ENCODE data around the gene CDH11.

CDH11 gene

DNA sequence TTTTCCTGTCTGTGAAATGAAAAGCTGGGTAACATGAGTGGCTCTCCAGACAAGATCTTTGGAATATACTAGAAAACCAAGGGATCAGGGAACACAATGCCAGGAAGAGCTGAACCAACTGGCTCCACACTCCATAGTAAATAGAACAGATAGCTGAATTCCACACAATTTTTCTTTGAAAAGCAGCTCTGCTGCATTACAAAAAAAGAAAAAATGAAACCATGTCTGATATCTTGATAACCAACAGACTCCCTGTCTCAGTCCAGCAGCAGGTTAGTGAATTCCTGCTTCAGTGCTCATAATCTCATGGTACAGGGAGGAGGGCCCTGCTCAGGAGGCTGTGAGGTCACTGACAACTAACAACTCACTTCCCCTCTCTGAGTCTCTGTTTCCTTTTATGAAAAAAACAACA lies 97.1 kb downstream of the CDH11 start:
- DNase-seq (ENCODE audit: low read depth) = no peak

DNA sequence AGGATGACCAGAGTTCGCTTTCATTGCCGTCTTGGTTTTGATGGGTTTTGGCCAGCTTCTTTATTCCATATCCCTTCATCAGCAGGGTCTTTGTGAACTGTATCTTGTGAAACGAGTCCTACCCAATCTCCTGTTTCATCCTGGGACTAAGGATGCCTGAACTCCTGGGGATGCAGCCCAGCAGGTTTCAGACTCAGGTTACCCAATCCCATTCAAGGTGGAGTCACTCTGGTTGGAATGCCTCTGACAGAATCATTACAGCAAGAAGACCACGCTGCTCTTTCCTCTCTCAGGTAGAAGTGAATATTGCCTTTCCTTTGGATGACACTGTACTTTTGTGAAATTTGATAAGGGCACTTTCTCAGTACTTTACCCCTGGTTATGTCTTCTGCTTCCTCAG lies 98.1 kb downstream of the CDH11 start:
- DNase-seq (ENCODE audit: low read depth) = no peak

DNA sequence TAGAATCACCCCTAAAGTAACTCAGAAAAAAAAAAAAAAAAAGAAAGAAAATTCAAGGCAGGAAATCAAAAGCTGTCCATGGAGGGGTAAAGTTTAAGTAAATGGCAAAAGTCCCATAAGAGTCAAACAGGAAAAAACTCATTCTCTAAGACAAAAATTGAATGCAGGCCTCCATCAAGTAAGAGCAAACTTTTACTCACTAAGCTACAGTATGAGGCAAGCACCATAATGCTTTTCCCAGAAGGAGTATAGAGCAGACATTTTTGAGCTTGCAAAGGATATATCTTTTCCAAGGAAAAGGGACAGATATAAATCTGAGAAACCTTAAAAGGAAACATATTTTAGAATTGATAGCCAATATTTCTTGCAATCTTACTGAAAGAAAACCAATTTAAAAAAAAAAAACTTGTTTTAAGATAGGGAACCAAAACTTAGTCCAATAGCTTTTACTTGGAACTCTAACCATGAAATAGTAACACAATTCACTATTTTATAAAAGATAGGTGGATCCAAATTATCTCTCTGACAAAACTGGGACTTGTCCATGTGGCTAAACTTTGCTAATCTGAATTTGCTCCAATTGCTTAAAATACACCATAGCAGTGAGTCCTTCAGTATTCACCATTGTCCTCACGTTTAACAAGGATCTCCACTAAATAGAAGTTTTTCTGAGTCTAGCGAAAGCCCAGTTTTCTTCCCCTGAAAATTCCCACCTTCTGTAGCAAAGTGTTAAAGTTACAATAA lies 99.8 kb downstream of the CDH11 start:
- no peak for DNase-seq (ENCODE audit: low read depth)

DNA sequence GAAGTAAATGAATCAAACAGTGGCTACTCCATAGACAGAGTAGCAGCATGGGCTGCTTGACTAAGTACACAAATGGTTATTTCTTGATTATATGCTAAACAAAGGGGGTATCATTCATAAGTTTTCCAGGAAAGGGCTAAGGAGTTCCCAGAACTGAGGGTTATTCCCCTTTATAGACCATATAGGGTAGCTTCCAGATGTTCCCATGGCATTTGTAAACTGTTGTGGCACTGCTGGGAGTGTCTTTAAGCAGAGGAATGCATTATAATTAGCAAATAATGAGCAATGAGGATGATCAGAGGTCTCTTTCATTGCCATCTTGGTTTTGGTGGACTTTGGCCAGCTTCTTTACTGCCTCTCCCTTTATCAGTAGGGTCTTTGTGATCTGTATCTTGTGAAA lies 105.1 kb downstream of the CDH11 start:
- DNase-seq (ENCODE audit: low read depth) = no peak

DNA sequence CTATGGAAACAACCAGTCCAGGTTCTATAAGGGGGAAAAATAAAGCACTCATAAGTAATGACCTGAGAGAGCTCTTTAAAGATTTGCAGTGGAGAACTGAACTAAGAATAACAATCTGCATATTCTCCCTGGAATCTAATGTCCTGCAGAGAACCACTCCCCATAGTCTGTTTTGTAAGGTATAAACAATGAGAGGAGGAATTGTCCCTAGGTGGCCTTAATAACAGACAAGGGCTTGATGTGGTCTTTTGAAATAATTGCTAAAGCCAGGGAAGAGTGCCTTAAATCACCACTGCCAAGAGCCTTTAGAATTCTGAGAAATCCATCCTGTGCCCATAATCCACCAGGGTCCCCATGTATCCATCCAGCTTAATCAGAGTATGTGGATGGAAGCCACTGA lies 106.3 kb downstream of the CDH11 start:
- DNase-seq (ENCODE audit: low read depth) = no peak

DNA sequence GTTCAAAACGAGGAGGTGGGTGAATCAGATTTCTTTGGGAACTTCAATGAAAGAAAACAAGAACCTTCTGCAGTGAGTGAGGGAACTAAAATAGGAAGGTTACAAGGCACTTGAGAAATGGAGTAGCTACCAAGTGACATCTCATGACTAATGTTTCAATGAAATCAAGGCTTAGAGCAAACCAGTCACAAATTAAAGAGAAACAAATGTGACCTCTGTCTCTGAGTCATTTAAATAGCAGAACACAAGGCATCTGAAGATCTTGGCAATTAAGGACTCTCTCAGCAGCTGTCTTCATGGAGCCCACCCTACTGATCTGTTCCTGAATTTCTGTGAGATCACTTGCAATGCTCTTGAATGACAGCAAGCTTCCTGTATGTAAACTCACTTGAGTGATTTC lies 109.5 kb downstream of the CDH11 start:
- DNase-seq (ENCODE audit: low read depth) = no peak

DNA sequence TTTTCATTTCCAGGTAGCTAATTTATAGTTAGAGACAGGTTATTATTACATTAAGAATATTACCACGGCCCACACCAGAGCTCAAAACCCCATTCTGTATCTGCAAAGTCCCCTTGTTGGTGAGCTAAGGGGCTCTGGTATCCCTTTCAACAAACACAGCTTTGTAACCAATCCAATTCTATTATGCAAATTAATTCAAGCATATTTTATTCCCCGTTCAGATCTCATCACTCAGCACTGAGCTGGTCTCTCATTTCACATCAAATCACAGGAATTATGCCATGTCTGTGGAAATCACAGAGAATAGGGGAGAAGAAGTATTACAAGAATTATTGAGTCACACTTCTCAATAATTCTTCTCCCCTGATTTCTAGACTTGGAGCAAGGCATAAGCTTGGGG lies 111.7 kb downstream of the CDH11 start:
- DNase-seq (ENCODE audit: low read depth) = no peak

DNA sequence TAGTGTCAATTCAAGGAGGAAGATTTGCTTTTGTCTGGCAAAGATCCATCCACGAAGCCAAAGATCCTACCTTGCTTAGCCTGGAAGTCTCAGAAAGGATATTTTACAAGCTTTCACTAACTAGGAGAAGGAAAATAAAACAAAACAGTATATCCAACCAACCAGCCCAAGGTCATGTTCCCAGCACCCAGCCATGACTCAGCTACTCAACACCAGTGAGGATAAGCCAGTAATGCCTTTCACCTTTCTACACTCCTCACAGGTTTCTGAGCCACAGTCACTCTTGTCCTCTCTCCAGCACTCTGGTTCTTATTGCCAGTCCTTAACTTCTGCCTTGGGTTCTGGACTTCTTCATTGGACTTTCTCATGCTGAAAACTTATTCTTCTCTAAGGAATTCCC lies 116.2 kb downstream of the CDH11 start:
- DNase-seq (ENCODE audit: low read depth) = no peak

DNA sequence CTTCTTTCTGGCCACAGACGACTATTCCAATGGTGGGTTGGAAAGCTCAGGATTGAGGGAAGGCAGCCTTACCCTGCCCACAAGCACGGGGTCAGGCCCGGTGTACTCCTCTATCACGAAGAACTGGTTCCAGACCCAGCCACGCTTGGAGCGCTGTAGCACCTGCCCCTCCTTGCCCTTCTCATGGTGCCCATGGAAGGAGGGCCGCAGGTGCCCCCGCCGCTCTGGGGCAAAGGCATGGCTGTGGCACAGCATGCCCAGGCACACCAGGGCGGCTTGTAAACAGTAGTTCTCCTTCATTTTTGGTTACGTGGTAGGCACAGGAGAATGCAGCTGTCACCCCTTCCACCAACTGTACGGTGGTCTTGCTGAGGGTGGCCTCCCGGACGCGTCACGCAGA lies 117.3 kb downstream of the CDH11 start:
- DNase-seq (ENCODE audit: low read depth) = no peak

DNA sequence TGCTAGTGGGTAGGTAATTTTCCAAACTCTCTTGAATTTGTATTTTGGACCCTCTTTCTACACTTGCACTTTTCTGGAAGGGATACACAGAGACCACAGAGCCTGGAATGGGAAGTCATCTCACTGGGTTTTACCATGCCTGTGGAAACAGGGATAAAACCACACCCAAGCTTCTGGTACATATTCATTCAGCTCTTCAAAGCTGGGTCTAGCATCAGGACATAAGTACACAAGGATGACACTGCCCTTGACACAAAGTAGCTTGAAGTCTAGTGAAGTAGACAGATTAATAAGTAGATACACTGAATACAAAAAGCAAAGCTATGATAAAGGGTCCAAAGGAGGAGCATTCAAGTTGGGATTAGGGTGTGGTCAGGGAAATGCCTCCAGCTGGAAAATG lies 118.2 kb downstream of the CDH11 start:
- no peak for DNase-seq (ENCODE audit: low read depth)

DNA sequence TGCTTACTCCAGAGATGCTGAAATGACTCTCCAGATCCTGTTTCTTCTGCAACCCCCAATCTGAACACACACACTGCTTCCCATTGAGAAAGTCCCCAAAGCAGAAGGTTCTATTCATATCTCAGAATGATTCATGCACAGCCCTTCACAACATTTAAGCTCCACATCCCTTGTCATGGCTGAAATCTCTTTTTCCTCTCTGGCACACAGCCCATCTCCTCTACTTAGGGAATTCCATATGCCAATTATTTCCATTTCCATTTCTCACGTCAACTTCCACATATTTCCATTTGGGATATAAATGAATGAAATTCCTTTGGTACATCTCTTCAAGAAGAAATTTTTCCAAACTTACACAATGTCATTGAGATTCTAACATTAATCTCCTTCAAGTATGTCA lies 119.6 kb downstream of the CDH11 start:
- DNase-seq (ENCODE audit: low read depth) = peak; percentile 12

DNA sequence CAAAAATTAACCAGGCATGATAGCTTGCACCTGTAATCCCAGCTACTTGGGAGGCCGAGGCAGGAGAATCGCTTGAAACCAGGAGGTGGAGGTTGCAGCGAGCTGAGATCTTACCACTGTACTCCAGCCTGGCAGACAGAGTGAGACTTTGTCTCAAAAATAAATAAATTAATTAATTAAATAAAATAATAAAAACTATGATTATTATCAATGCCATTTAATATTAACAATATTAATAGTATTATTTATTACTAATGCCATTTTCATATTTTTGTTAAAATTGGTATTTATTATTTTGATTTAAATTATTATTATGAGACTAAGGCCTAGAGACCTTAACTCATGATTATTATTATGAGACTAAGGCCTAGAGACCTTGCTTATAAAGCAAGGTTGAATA lies 121.2 kb downstream of the CDH11 start:
- DNase-seq (ENCODE audit: low read depth) = no peak

DNA sequence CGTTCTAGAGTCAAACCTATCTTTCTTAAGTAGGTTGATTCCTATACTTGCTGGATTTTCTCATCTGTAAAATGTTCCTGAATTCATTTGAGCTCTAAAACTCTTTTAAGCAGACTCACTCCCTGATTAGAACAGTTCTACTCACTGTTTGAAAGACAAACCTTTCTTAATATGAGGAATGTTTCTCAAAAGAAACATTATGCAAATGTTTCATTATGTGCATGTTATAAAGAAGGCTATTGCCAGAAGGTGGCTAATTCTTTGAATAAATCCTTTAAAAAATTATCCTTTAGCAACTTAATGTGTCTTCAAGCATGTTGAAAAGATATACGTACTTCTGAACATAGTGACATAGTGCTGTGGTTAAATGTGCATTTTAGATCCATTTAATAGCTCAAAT lies 124.1 kb downstream of the CDH11 start:
- no peak for DNase-seq (ENCODE audit: low read depth)

DNA sequence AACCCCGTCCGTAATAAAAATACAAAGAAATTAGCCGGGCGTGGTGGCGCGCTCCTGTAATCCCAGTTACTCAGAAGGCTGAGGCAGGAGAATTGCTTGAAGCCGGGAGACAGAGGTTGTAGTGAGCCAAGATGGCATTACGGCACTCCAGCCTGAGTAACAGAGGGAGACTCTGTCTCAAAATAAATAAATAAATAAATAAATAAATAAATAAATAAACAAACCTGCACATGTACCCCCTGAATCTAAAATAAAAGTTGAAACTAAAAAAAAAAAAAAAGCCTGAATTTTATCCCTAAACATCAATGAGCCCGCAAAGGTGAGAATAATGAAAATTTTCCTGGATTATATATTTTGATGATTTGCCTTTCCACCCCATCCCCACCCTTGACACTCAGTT lies 124.7 kb downstream of the CDH11 start:
- DNase-seq (ENCODE audit: low read depth) = no peak

DNA sequence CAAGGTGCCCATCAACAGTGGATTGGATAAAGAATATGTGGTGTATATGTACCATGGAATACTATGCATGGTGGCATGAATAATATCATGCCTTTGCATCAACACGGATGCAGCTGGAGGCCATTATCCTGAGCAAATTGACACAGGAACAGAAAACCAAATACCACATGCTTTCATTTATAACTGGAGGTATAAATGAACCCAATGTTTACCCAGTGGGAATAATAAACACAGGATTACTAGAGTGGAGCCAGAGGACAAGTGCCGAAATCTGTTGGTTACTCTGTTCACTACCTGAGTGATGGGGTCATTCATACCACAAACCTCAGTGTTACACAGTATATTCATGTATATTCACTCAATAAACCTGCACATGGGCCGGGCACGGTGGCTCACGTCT lies 125.2 kb downstream of the CDH11 start:
- DNase-seq (ENCODE audit: low read depth) = no peak

DNA sequence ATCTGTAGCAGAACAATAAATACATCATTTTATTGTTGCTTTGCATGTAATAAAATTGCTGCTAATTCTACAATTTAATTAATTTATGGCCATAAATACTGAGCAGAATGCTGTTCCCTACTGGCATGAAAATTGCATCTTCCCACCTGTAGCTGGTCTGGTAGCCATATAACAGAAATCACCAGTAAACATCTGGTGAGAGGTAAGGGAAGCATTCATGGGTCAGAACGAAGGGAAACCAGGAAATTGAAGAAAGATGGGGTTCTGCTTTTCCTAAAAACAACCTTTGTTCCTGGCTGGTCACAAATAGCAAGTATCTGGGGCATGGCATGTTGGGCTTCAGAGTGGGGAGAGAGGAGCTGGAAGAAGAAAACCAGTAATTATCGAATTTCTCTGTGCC lies 128.4 kb downstream of the CDH11 start:
- no peak for DNase-seq (ENCODE audit: low read depth)

DNA sequence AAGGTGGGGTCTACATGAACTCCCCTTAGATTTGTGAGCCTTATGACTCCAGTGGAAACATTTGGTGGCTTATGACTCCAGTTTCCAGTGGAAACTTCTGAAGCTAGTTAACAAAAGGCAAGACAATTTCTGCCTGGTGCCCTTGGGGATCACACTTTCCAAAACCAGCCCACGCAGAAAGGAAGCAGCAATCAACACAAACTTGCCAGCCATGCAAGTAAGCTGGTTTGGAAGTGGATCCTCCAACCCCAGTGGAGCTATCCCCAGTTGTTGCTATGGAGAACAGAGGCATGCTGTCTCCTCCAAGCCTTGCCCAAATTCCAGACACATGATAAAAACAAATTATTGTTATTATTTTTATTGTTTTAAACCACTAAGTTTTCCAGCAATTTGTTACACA lies 130.9 kb downstream of the CDH11 start:
- no peak for DNase-seq (ENCODE audit: low read depth)

DNA sequence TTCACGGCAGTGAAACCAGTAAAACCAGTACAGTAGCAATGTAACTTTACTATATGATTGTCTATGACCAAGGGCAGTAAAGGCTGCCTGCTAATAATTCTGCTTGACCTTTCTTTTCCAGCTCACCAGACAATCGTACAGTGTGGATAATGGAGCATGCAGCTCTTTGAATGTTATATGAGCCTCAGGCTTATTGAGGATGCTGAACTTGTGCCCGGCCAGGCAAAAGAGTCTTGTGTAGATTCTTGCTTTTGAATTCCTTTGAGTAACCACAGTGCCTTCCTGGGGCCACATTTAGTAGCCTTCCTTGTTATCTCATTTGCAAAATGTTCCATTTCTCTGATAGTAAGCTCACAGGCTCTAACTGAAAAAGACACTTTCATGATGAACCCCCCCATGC lies 131.8 kb downstream of the CDH11 start:
- no peak for DNase-seq (ENCODE audit: low read depth)

DNA sequence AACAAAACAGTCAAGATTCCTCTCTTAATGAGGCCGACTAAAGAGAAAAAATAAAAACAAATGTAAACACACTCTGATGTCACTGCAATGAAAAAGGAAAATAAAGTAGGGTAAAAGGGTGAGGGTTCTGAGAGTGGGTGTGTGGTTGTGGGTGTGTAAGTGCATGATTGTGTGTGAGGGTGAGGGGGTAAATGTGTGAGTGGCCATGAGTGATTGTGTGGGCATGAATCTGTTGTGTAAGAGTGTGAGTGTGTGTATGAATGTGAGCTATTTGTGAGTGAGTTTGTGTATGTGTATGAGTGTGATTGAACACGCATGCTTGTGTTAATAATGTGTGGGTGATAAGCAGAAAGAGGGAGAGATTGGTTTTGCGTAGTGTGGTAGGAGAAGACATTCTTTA lies 132.8 kb downstream of the CDH11 start:
- DNase-seq (ENCODE audit: low read depth) = no peak

DNA sequence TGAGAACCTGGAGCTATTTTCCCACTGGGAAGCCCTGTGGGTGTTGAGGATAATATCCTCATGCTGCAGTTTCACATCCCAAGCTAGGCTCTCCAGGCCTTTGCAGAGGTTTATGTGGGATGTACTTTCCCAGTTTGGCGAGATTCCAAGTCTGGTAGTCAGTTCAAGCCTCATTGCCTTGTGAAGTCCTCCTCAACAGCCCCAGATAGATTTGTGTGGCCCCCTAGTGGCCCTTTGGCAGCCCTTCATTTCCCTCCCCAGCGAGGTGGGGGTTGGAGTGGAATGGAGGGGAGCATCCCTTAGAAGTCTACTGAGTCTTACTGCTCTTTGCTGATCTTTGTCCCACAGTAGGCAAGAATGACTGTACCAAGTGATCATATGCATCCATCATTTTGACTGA lies 137.9 kb downstream of the CDH11 start:
- DNase-seq (ENCODE audit: low read depth) = peak; percentile 74

DNA sequence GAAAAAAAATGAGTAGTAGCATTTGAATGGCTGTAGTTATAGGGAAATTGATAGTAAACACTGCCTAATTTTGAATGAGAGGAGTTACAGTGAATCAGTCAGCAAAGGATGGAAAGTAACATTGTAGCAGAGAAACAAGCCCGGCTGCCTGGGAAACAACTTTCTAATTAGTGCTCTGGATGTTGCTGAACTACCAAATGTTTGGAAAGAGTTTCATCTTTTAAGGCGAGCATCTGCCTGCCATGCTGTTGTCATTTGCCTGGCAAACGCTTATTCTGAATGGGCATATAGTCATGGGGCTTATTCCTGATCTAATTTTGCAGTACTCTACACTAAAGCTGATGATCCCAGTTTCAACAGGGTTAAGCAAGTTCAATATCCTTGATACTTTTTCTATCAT lies 138.6 kb downstream of the CDH11 start:
- DNase-seq (ENCODE audit: low read depth) = no peak

DNA sequence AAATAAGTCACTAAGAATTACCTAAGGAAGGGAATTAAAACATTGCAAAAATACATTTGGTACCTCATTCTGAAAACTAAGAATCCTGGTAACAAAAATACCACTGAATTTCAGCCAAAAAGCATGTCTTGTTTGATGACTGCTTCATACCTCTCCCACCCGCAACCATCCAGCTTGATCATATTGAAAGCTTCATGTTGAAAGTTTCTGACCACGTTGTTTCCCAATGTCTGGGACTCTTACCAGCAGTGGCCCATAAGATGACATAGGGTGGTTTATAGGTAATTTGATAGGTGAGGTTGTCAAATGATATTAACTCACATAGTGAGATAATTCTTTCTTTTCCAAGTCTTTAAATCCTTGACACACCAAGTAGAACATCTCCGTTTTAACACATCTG lies 139.3 kb downstream of the CDH11 start:
- no peak for DNase-seq (ENCODE audit: low read depth)

DNA sequence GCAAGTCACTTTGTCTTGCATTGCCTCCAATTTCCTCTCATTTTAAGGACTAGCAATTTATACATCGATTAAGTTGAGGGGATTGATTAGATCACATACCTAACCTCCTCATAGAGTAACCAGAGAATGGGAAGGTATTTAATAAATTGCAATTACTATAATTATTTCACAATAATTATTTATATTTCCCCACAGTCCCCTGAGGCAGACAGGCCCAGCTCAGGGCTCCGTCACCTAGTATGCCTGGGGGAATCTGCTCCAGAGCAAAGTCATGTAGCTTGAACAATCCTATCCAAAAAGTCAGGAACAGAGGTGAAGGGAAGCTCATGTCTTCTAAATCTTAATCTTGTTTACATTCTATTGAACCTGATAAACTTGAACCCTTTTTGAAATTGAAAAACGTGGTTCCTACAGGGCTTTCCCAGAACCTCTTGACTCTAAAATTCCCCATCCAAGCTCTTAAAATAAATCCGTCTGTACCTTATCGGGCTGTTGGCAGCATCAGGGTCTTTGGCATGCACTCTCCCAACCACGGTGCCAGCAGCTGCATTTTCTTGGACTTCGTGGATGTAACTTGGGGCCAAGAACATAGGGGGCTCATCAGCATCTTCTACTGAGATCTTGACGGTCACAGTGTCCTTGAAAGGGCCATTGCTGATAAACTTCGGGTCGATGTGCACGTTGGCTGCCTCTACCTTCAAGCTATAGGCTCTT lies 140.1 kb downstream of the CDH11 start:
- no peak for DNase-seq (ENCODE audit: low read depth)
